HepG2 (cell line): ENCODE data around the gene DPH7. TPM values are rescaled to one million over a fixed set of nuclear protein-coding genes. Genes with fewer than 3 reads are reported as not detected.

Experiments used
- ARHGAP35 ChIP-seq: sonication (generic); formaldehyde crosslinking; IDR thresholded peaks from 2 replicates; pipeline ENCODE4 v1.9.0; 2022; ENCODE audit warnings: mild to moderate bottlenecking, inconsistent platforms, moderate library complexity, missing genetic modification reagents, borderline replicate concordance
- ARID2 ChIP-seq: sonication (generic); formaldehyde crosslinking; IDR thresholded peaks from 2 replicates; pipeline ENCODE4 v1.8.1; 2022; ENCODE audit warnings: mild to moderate bottlenecking, missing genetic modification reagents, borderline replicate concordance
- FOXC1 ChIP-seq: sonication (generic); formaldehyde crosslinking; IDR thresholded peaks from 2 replicates; pipeline ENCODE4 v1.8.0; 2022; ENCODE audit warnings: mild to moderate bottlenecking, missing genetic modification reagents, borderline replicate concordance
- PHF21A ChIP-seq: sonication (generic); formaldehyde crosslinking; IDR thresholded peaks from 2 replicates; pipeline ENCODE4 v1.5.0; 2020; ENCODE audit warnings: mild to moderate bottlenecking, missing genetic modification reagents
- POLR2AphosphoS5 ChIP-seq: IDR thresholded peaks from 2 replicates; pipeline ENCODE4 v1.6.1; 2012; ENCODE audit warnings: low read depth, low read length
- RBM39 ChIP-seq: fragments of 200-400 bp; formaldehyde crosslinking; IDR thresholded peaks from one replicate; pipeline ENCODE4 v1.6.1; 2018; ENCODE audit warnings: antibody characterized with exemption, mild to moderate bottlenecking, low read depth, low read length; ENCODE audit not compliant: poor library complexity, severe bottlenecking
- XBP1 ChIP-seq: sonication (generic); formaldehyde crosslinking; IDR thresholded peaks from 2 replicates; pipeline ENCODE4 v1.5.0; 2020; ENCODE audit warnings: missing genetic modification reagents
- ZNF274 ChIP-seq: sonication (generic); formaldehyde crosslinking; IDR thresholded peaks from 2 replicates; pipeline ENCODE4 v1.5.1; 2020; ENCODE audit warnings: mild to moderate bottlenecking, missing genetic modification reagents
- ZSCAN9 ChIP-seq: IDR thresholded peaks from 2 replicates; pipeline ENCODE4 v1.6.1; 2016; ENCODE audit warnings: borderline replicate concordance
- polyA plus RNA-seq, 8 experiments: library from polyadenylated mRNA; depleted of rRNA in 3 of 8; stranded (reverse) in 7 of 8; unstranded in 1 of 8; fragments of >200 nt; fragmentation: Illumina TruSeq in 4 of 8; extraction: Trizol in 4 of 8; gene quantifications; 2 replicates each; pipeline versions ENCODE4 v1.2.1 to v1.2.3, GENCODE V29; 2011 to 2016; ENCODE audit warnings: low read depth in 4 of 8, missing spikeins in 1 of 8, mixed read lengths in 1 of 8; ENCODE audit not compliant: insufficient read depth in 1 of 8
- total RNA-seq, 5 experiments: library from RNA; depleted of rRNA; stranded (reverse); fragments of >200 nt; fragmentation: Illumina TruSeq; extraction: Trizol; gene quantifications; 2 replicates each; pipeline ENCODE4 v1.2.3, GENCODE V29; 2016; ENCODE audit warnings: low read depth in 1 of 5
- TF ChIP-seq, protein P1 (sequence below), 2 experiments: sonication (generic) in 1 of 2; formaldehyde crosslinking in 1 of 2; IDR thresholded peaks; 2 replicates each; pipeline versions ENCODE4 v1.6.1 to v1.9.0; 2014 to 2022; ENCODE audit warnings: antibody characterized with exemption in 1 of 2, borderline replicate concordance in 1 of 2, inconsistent platforms in 1 of 2, low read depth in 1 of 2, missing genetic modification reagents in 1 of 2
- TF ChIP-seq, protein P2 (sequence below): sonication (generic); formaldehyde crosslinking; IDR thresholded peaks from 2 replicates; pipeline ENCODE4 v1.9.0; 2022; ENCODE audit warnings: missing genetic modification reagents, mild to moderate bottlenecking, borderline replicate concordance
- TF ChIP-seq, protein P3 (sequence below): sonication (generic); formaldehyde crosslinking; conservative IDR thresholded peaks from 2 replicates; pipeline ENCODE4 v1.4.0; 2020; ENCODE audit warnings: mild to moderate bottlenecking, missing genetic modification reagents, moderate library complexity

DPH7 gene
- total and polyA plus RNA-seq, 2 of the 13 experiments (the other 11 are each of a cell fraction or from before 2014, with no cell fraction given): 27.6 to 31.6 TPM

DNA sequence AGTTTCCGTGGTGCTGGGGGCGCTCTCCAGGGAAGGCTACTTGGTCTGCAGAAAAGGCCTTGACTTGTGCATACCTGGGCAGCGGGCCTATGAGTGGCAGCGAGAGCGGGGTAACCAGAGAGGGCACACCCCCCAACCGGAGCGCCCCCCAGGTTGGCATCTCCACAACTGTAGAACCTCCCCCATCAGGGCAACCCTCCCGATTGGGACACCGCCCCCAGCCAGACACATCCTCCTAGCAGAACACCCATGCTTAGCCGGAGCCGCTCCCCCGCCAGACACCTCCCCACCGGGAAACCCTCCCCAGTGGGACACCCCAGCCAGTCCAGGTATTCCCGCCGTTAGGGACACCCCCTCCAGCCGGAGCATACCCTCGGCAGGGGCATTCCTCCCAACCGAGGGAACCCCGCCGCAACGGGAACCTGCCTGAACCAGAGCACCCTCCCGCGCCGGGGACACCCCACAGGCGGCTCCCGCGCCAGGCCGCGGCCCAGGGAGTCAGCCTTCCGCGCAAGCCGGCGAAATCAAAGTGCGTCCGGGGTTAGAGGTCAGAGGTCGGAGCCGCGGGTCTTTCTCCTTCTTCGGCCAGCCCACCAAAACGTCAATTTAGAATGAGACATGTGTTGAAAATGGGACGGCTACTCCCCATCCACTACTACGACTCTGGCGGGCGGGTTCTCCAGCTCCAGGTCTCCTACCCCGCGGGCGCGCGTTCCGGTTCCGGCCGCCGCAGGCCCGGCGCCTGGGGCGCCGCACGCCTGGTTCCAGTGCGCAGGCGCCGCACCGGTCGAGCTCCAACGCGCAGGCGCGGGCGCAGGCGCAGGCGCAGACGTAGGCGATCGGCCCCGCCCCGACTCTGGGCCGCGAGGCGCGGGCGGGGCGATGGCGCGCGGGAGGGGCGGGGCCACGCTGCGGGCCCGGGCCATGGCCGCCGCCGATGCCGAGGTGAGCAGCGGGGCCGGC, 39.7 kb upstream of the DPH7 start, which contains the start of gene EHMT1 (continued):
- TF ChIP-seq, protein P1, sequence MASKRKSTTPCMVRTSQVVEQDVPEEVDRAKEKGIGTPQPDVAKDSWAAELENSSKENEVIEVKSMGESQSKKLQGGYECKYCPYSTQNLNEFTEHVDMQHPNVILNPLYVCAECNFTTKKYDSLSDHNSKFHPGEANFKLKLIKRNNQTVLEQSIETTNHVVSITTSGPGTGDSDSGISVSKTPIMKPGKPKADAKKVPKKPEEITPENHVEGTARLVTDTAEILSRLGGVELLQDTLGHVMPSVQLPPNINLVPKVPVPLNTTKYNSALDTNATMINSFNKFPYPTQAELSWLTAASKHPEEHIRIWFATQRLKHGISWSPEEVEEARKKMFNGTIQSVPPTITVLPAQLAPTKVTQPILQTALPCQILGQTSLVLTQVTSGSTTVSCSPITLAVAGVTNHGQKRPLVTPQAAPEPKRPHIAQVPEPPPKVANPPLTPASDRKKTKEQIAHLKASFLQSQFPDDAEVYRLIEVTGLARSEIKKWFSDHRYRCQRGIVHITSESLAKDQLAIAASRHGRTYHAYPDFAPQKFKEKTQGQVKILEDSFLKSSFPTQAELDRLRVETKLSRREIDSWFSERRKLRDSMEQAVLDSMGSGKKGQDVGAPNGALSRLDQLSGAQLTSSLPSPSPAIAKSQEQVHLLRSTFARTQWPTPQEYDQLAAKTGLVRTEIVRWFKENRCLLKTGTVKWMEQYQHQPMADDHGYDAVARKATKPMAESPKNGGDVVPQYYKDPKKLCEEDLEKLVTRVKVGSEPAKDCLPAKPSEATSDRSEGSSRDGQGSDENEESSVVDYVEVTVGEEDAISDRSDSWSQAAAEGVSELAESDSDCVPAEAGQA (IDR thresholded peaks at IDR 0.05; ENCODE audit: low read depth): peak; percentile 15; the same call in 1 of the 2 replicates
- TF ChIP-seq, protein P1 (CRISPR knock-in tag; IDR thresholded peaks at IDR 0.05; ENCODE audit: borderline replicate concordance): no peak
- TF ChIP-seq RBM39: peak; percentile 49
- TF ChIP-seq ARID2 (CRISPR knock-in tag): 0 out of 2 replicates have a peak, but pooled peaks have one; percentile 33
- TF ChIP-seq XBP1 (CRISPR knock-in tag): no peak
- TF ChIP-seq, protein P2, sequence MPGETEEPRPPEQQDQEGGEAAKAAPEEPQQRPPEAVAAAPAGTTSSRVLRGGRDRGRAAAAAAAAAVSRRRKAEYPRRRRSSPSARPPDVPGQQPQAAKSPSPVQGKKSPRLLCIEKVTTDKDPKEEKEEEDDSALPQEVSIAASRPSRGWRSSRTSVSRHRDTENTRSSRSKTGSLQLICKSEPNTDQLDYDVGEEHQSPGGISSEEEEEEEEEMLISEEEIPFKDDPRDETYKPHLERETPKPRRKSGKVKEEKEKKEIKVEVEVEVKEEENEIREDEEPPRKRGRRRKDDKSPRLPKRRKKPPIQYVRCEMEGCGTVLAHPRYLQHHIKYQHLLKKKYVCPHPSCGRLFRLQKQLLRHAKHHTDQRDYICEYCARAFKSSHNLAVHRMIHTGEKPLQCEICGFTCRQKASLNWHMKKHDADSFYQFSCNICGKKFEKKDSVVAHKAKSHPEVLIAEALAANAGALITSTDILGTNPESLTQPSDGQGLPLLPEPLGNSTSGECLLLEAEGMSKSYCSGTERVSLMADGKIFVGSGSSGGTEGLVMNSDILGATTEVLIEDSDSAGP (CRISPR knock-in tag): peak; percentile 59; the same call in 1 of the 2 replicates
- TF ChIP-seq, protein P3, sequence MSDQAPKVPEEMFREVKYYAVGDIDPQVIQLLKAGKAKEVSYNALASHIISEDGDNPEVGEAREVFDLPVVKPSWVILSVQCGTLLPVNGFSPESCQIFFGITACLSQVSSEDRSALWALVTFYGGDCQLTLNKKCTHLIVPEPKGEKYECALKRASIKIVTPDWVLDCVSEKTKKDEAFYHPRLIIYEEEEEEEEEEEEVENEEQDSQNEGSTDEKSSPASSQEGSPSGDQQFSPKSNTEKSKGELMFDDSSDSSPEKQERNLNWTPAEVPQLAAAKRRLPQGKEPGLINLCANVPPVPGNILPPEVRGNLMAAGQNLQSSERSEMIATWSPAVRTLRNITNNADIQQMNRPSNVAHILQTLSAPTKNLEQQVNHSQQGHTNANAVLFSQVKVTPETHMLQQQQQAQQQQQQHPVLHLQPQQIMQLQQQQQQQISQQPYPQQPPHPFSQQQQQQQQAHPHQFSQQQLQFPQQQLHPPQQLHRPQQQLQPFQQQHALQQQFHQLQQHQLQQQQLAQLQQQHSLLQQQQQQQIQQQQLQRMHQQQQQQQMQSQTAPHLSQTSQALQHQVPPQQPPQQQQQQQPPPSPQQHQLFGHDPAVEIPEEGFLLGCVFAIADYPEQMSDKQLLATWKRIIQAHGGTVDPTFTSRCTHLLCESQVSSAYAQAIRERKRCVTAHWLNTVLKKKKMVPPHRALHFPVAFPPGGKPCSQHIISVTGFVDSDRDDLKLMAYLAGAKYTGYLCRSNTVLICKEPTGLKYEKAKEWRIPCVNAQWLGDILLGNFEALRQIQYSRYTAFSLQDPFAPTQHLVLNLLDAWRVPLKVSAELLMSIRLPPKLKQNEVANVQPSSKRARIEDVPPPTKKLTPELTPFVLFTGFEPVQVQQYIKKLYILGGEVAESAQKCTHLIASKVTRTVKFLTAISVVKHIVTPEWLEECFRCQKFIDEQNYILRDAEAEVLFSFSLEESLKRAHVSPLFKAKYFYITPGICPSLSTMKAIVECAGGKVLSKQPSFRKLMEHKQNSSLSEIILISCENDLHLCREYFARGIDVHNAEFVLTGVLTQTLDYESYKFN (CRISPR knock-in tag): 0 out of 2 replicates have a peak, but pooled peaks have one; percentile 16
- TF ChIP-seq PHF21A (CRISPR knock-in tag): peak; percentile 54; the same call in 1 of the 2 replicates
- no peak for TF ChIP-seq FOXC1 (CRISPR knock-in tag)
- peak; percentile 62 for TF ChIP-seq POLR2AphosphoS5
- TF ChIP-seq ZNF274 (CRISPR knock-in tag): 0 out of 2 replicates have a peak, but pooled peaks have one; percentile 27
- 0 out of 2 replicates have a peak, but pooled peaks have one; percentile 27 for TF ChIP-seq ARHGAP35 (CRISPR knock-in tag)
- peak; percentile 34; the same call in 1 of the 2 replicates for TF ChIP-seq ZSCAN9
